K562 (cell line): Measurements from ENCODE around the gene SLC7A14. TPM values are rescaled to one million over a fixed set of nuclear protein-coding genes. Genes with fewer than 3 reads are reported as not detected.
A peak's percentile ranks its signal among the peaks of the same experiment; 100 is the strongest.

ENCODE experiments used
- ATAC-seq: fragments of 200-7000 bp; cut with Tn5 transposase; 3 replicates; pipeline ENCODE4 v1.9.1; 2020; ENCODE audit warnings: moderate library complexity
- BruUV-seq: library from RNA; stranded (reverse); fragments of 400-500 nt; replicated peaks from 2 replicates; lab custom pipeline; 2021; lab: Mats Ljungman, UMichigan
- CTCF ChIA-PET: fragments of 300-600 bp; formaldehyde crosslinking; extraction: SDS; loops from one replicate; lab custom pipeline; 2021; ENCODE audit warnings: low intra/inter-chr PET ratio; lab: Yijun Ruan, JAX
- POLR2A ChIA-PET: fragments of 300-600, 350-650 bp; sonication (Branson Sonifier 250); formaldehyde crosslinking; extraction: SDS; loops from one replicate; lab custom pipeline; 2021; ENCODE audit warnings: antibody characterized with exemption, inconsistent platforms; lab: Yijun Ruan, JAX
- DNase-seq, 4 experiments: peaks; one replicate each; pipeline versions ENCODE4 v3.0.0 to v3.0.0-alpha.2; 2011 to 2018; ENCODE audit warnings: low spot score in 3 of 4, mixed read lengths in 3 of 4; ENCODE audit errors: extremely low read depth in 1 of 4
- FAIRE-seq: peaks from 2 replicates; lab custom pipeline; 2011; peaks lifted over from hg19 to GRCh38; lab: Jason Lieb, UNC
- H2AFZ ChIP-seq: 2 replicates; pipeline ENCODE4 v1.6.0; 2011; ENCODE audit warnings: low read depth, low read length, control low read depth, inconsistent platforms
- H3K27ac ChIP-seq: fragments of 200-600 bp; 3 replicates; pipeline ENCODE4 v1.8.0; 2011; ENCODE audit warnings: low read depth, mild to moderate bottlenecking, control low read depth, inconsistent platforms, low read length, moderate library complexity, mixed read lengths; ENCODE audit errors: extremely low read depth
- H3K27me3 ChIP-seq, 2 experiments: fragments of 300-600 bp in 1 of 2; 2 replicates in 1 of 2; 3 replicates in 1 of 2; pipeline versions ENCODE4 v1.6.0 to v1.8.0; 2011; ENCODE audit warnings: inconsistent platforms in 2 of 2, low read length in 2 of 2, mild to moderate bottlenecking in 1 of 2, mixed read lengths in 1 of 2, moderate library complexity in 1 of 2; ENCODE audit not compliant: control insufficient read depth in 2 of 2, insufficient read depth in 2 of 2
- H3K36me3 ChIP-seq: fragments of 300-600 bp; 3 replicates; pipeline ENCODE4 v1.8.0; 2011; ENCODE audit warnings: mild to moderate bottlenecking, low read length, inconsistent platforms; ENCODE audit not compliant: control insufficient read depth, insufficient read depth
- H3K4me1 ChIP-seq, 2 experiments: fragments of 200-600 bp in 1 of 2; replicated peaks in 1 of 2; 2 replicates in 1 of 2; 3 replicates in 1 of 2; pipeline versions ENCODE4 v1.5.1 to v1.8.0; 2011; ENCODE audit warnings: inconsistent platforms in 2 of 2, low read length in 2 of 2, mild to moderate bottlenecking in 1 of 2, mixed read lengths in 1 of 2, moderate library complexity in 1 of 2; ENCODE audit not compliant: control insufficient read depth in 2 of 2, insufficient read depth in 2 of 2
- H3K4me2 ChIP-seq: 2 replicates; pipeline ENCODE4 v1.6.1; 2011; ENCODE audit warnings: low read length, control low read depth, inconsistent platforms, mixed read lengths; ENCODE audit not compliant: insufficient read depth
- H3K4me3 ChIP-seq: fragments of 200-600 bp; sonication (generic), shearing (Covaris generic); 2 replicates; pipeline ENCODE4 v1.5.1; 2016; ENCODE audit warnings: control low read depth, inconsistent platforms
- H3K79me2 ChIP-seq: fragments of 200-600 bp; 3 replicates; pipeline ENCODE4 v1.8.0; 2011; ENCODE audit warnings: low read length, inconsistent platforms; ENCODE audit not compliant: control insufficient read depth, insufficient read depth
- H3K9ac ChIP-seq, 2 experiments: 2 replicates each; pipeline versions ENCODE4 v1.6.0 to v1.6.1; 2011; ENCODE audit warnings: low read depth in 2 of 2, low read length in 2 of 2, control low read depth in 1 of 2, inconsistent platforms in 1 of 2, mild to moderate bottlenecking in 1 of 2, mixed read lengths in 1 of 2; ENCODE audit not compliant: insufficient read depth in 1 of 2
- H3K9me1 ChIP-seq: one replicate; pipeline ENCODE4 v1.6.0; 2011; ENCODE audit warnings: inconsistent platforms, mild to moderate bottlenecking, low read length, moderate library complexity; ENCODE audit not compliant: control insufficient read depth, insufficient read depth
- H3K9me3 ChIP-seq: replicated peaks from 2 replicates; pipeline ENCODE4 v1.5.1; 2011; ENCODE audit warnings: low read depth, low read length, inconsistent platforms; ENCODE audit not compliant: control insufficient read depth, insufficient read depth
- H4K20me1 ChIP-seq: replicated peaks from 2 replicates; pipeline ENCODE4 v1.6.1; 2011; ENCODE audit warnings: low read length, inconsistent platforms, mixed read lengths; ENCODE audit not compliant: control insufficient read depth, insufficient read depth
- BRF1 ChIP-seq: IDR thresholded peaks from 3 replicates; pipeline ENCODE4 v1.6.1; 2011; ENCODE audit warnings: borderline replicate concordance, mild to moderate bottlenecking; ENCODE audit not compliant: insufficient read length; ENCODE audit errors: extremely low read depth
- MBD1 ChIP-seq: fragments of 250-450 bp; sonication (Bioruptor Pico); IDR thresholded peaks from 2 replicates; pipeline ENCODE4 v1.8.0; 2022; ENCODE audit warnings: inconsistent platforms
- MTA3 ChIP-seq: fragments of 450-650 bp; formaldehyde crosslinking; IDR thresholded peaks from 2 replicates; pipeline ENCODE4 v1.6.1; 2017; ENCODE audit warnings: mild to moderate bottlenecking, borderline replicate concordance
- MYBL2 ChIP-seq, 2 experiments: fragments of 450-650 bp in 1 of 2; sonication (generic) in 1 of 2; formaldehyde crosslinking in 1 of 2; IDR thresholded peaks; 2 replicates each; pipeline versions ENCODE4 v1.6.1 to v1.8.1; 2017 to 2022; ENCODE audit warnings: borderline replicate concordance in 1 of 2, inconsistent platforms in 1 of 2, low read depth in 1 of 2, mild to moderate bottlenecking in 1 of 2, missing genetic modification reagents in 1 of 2, moderate library complexity in 1 of 2
- NCOA1 ChIP-seq: fragments of 450-650 bp; IDR thresholded peaks from 2 replicates; pipeline ENCODE4 v1.6.1; 2016; ENCODE audit warnings: low read depth
- SMARCE1 ChIP-seq: fragments of 450-650 bp; IDR thresholded peaks from 2 replicates; pipeline ENCODE4 v1.7.1; 2016; ENCODE audit warnings: mild to moderate bottlenecking
- ZFP1 ChIP-seq: fragments of 450-650 bp; formaldehyde crosslinking; IDR thresholded peaks from 2 replicates; pipeline ENCODE4 v1.4.0; 2020; ENCODE audit warnings: mild to moderate bottlenecking, mixed read lengths
- ZNF121 ChIP-seq: sonication (generic); formaldehyde crosslinking; conservative IDR thresholded peaks from 2 replicates; pipeline ENCODE4 v1.8.0; 2022; ENCODE audit warnings: missing genetic modification reagents
- WGBS: fragments of 100-300 bp; shearing (Covaris generic); methylation state at CpG from one replicate; pipeline ENCODE4 v1.1.6; 2016; ENCODE audit warnings: low coverage, mixed read lengths; ENCODE audit not compliant: insufficient coverage; ENCODE audit errors: missing lambda C conversion rate; 5-methylcytosine and 5-hydroxymethylcytosine counted together
- in situ Hi-C: fragments of 300-500 bp; cut with MboI; formaldehyde crosslinking; loops from 4 replicates; pipeline ENCODE4 v1.15.0; 2018; ENCODE audit warnings: inconsistent platforms, mixed read lengths
- intact Hi-C: fragments of 100-400 bp; cut with micrococcal nuclease; formaldehyde crosslinking; loops from 2 replicates; pipeline ENCODE4 v1.14.2; 2022
- polyA plus RNA-seq, 8 experiments: library from polyadenylated mRNA; depleted of rRNA in 4 of 8; stranded (reverse) in 5 of 8; unstranded in 3 of 8; fragments of >200 nt; fragmentation: Nextera tagmentation in 2 of 8; fragmentation: Illumina TruSeq in 1 of 8; extraction: Ambion mirVana in 2 of 8; extraction: Trizol in 1 of 8; gene quantifications; 2 replicates each; pipeline versions ENCODE4 v1.2.1 to v1.2.3, GENCODE V29; 2011 to 2014; ENCODE audit warnings: inconsistent platforms in 1 of 8, missing spikeins in 1 of 8
- total RNA-seq, 7 experiments: library from RNA; depleted of rRNA in 6 of 7; stranded (reverse); fragments of >200 nt in 6 of 7; fragmentation: Illumina TruSeq in 2 of 7; extraction: Trizol in 2 of 7; gene quantifications; 2 replicates each; pipeline versions ENCODE4 v1.2.1 to v1.2.3, GENCODE V29; 2011 to 2021; ENCODE audit warnings: low replicate concordance in 1 of 7
- TF ChIP-seq, protein P1 (sequence below): fragments of 250-450 bp; sonication (Bioruptor Pico); IDR thresholded peaks from 2 replicates; pipeline ENCODE4 v1.4.0; 2020; ENCODE audit warnings: mild to moderate bottlenecking, moderate library complexity
- TF ChIP-seq, protein P2 (sequence below): sonication (generic); formaldehyde crosslinking; IDR thresholded peaks from 2 replicates; pipeline ENCODE4 v1.8.0; 2022; ENCODE audit warnings: missing genetic modification reagents, mild to moderate bottlenecking, borderline replicate concordance
- TF ChIP-seq, protein P3 (sequence below): fragments of 250-450 bp; sonication (Bioruptor Pico); IDR thresholded peaks from 2 replicates; pipeline ENCODE4 v1.5.0; 2021; ENCODE audit warnings: mild to moderate bottlenecking, borderline replicate concordance
- TF ChIP-seq, protein P4 (sequence below): fragments of 250-450 bp; sonication (Bioruptor Pico); IDR thresholded peaks from 2 replicates; pipeline ENCODE4 v1.5.0; 2021

Gene SLC7A14
- total and polyA plus RNA-seq, 9 of the 15 experiments (the other 6 are each of a cell fraction or from before 2014, with no cell fraction given) = not detected

- Histone ChIP-seq H3K9ac (no peak overlapping the region), H3K27ac (no peak overlapping the region), H2AFZ (0 out of 2 replicates have a peak overlapping the region, but pooled peaks have one; percentile 12), H3K4me3 (no peak overlapping the region), H3K4me2 (no peak overlapping the region), H3K36me3 (no peaks in the 10 kb centered on the region), H3K9me1 (no peaks in the 10 kb centered on the region), H3K79me2 (no peaks in the 10 kb centered on the region), H3K27me3 (no peaks in the 10 kb centered on the region; a peak in 1 of 5 replicates), H4K20me1 (no peaks in the 10 kb centered on the region), H3K9me3 (no peaks in the 10 kb centered on the region), H3K4me1 (peaks cover 3% of the 10 kb centered on the region in 2 experiments; a peak in 3 of 5 replicates)
- 23% methylated on average over 7 of the region's 8 CpGs for WGBS
- ChIA-PET POLR2A (no interaction called here), CTCF (no interaction called here)
- DNase-seq (no peak), FAIRE-seq (no peak), ATAC-seq (no peak)
- BruUV-seq = no TSS peak
- in situ Hi-C loops (no loop called here), intact Hi-C loops (no loop called here)
- TF ChIP-seq MTA3 = no peak
- TF ChIP-seq, protein P1, sequence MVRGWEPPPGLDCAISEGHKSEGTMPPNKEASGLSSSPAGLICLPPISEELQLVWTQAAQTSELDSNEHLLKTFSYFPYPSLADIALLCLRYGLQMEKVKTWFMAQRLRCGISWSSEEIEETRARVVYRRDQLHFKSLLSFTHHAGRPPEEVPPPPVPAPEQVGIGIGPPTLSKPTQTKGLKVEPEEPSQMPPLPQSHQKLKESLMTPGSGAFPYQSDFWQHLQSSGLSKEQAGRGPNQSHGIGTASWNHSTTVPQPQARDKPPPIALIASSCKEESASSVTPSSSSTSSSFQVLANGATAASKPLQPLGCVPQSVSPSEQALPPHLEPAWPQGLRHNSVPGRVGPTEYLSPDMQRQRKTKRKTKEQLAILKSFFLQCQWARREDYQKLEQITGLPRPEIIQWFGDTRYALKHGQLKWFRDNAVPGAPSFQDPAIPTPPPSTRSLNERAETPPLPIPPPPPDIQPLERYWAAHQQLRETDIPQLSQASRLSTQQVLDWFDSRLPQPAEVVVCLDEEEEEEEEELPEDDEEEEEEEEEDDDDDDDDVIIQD = no peak
- TF ChIP-seq SMARCE1 = no peak
- no peak for TF ChIP-seq MBD1 (CRISPR knock-in tag)
- TF ChIP-seq BRF1 = no peak
- no peak for TF ChIP-seq MYBL2 (IDR thresholded peaks at IDR 0.05; ENCODE audit: low read depth)
- no peak for TF ChIP-seq MYBL2 (CRISPR knock-in tag; IDR thresholded peaks at IDR 0.05; ENCODE audit: borderline replicate concordance)
- TF ChIP-seq, protein P2, sequence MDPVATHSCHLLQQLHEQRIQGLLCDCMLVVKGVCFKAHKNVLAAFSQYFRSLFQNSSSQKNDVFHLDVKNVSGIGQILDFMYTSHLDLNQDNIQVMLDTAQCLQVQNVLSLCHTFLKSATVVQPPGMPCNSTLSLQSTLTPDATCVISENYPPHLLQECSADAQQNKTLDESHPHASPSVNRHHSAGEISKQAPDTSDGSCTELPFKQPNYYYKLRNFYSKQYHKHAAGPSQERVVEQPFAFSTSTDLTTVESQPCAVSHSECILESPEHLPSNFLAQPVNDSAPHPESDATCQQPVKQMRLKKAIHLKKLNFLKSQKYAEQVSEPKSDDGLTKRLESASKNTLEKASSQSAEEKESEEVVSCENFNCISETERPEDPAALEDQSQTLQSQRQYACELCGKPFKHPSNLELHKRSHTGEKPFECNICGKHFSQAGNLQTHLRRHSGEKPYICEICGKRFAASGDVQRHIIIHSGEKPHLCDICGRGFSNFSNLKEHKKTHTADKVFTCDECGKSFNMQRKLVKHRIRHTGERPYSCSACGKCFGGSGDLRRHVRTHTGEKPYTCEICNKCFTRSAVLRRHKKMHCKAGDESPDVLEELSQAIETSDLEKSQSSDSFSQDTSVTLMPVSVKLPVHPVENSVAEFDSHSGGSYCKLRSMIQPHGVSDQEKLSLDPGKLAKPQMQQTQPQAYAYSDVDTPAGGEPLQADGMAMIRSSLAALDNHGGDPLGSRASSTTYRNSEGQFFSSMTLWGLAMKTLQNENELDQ (CRISPR knock-in tag) = no peak
- TF ChIP-seq, protein P3, sequence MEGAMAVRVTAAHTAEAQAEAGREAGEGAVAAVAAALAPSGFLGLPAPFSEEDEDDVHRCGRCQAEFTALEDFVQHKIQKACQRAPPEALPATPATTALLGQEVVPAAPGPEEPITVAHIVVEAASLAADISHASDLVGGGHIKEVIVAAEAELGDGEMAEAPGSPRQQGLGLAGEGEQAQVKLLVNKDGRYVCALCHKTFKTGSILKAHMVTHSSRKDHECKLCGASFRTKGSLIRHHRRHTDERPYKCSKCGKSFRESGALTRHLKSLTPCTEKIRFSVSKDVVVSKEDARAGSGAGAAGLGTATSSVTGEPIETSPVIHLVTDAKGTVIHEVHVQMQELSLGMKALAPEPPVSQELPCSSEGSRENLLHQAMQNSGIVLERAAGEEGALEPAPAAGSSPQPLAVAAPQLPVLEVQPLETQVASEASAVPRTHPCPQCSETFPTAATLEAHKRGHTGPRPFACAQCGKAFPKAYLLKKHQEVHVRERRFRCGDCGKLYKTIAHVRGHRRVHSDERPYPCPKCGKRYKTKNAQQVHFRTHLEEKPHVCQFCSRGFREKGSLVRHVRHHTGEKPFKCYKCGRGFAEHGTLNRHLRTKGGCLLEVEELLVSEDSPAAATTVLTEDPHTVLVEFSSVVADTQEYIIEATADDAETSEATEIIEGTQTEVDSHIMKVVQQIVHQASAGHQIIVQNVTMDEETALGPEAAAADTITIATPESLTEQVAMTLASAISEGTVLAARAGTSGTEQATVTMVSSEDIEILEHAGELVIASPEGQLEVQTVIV (CRISPR knock-in tag) = no peak
- no peak for TF ChIP-seq ZNF121
- TF ChIP-seq ZFP1 (CRISPR knock-in tag) = no peak
- TF ChIP-seq, protein P4, sequence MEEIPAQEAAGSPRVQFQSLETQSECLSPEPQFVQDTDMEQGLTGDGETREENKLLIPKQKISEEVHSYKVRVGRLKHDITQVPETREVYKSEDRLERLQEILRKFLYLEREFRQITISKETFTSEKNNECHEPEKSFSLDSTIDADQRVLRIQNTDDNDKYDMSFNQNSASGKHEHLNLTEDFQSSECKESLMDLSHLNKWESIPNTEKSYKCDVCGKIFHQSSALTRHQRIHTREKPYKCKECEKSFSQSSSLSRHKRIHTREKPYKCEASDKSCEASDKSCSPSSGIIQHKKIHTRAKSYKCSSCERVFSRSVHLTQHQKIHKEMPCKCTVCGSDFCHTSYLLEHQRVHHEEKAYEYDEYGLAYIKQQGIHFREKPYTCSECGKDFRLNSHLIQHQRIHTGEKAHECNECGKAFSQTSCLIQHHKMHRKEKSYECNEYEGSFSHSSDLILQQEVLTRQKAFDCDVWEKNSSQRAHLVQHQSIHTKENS (CRISPR knock-in tag) = no peak
- TF ChIP-seq NCOA1 = no peak
Measured at GRCh38 chr3:170528726-170529125, 57.1 kb downstream of the SLC7A14 start.
